ENCODE data around the gene RBM6. TPM values are rescaled to one million over a fixed set of nuclear protein-coding genes. Genes with fewer than 3 reads are reported as not detected.

The RBM6 gene
- total and polyA plus RNA-seq, 2 donors (not counting 1 experiment from before 2014, with no cell fraction given): 40.1 to 46.1 TPM

GRCh38 chr3:49968346-49968745, 28.4 kb downstream of the RBM6 start:
- Histone ChIP-seq H3K4me2 (ENCODE audit: extremely low read depth, insufficient read depth, low read length) (no peak overlapping the region), H3K9ac (ENCODE audit: insufficient read depth, low read length) (no peak overlapping the region), H3K79me2 (ENCODE audit: control insufficient read depth, insufficient read depth, low read length) (peaks cover 19% of the 10 kb centered on the region), H3K4me1 (ENCODE audit: control insufficient read depth, extremely low read depth, insufficient read depth, low read length) (peaks cover 10% of the 10 kb centered on the region), H3K27ac (ENCODE audit: insufficient read depth, low read length) (no peak overlapping the region), H3K27me3 (ENCODE audit: control insufficient read depth, insufficient read depth, low read length) (no peaks in the 10 kb centered on the region), H3K4me3 (replicated peaks in 1 of 4; ENCODE audit: control extremely low read depth in 1 of 4, insufficient read depth in 1 of 4, low read depth in 3 of 4, low read length in 4 of 4) (no peak overlapping the region), H3K9me3 (ENCODE audit: control insufficient read depth, insufficient read depth, low read depth, low read length) (no peaks in the 10 kb centered on the region), H3K36me3 (ENCODE audit: control insufficient read depth, insufficient read depth, low read length) (peaks cover 1% of the 10 kb centered on the region), H2AFZ (ENCODE audit: low read length) (no peak overlapping the region), H4K20me1 (ENCODE audit: control insufficient read depth, extremely low read depth, insufficient read depth, low read length) (no peaks in the 10 kb centered on the region)
- TF ChIP-seq CTCF (conservative IDR thresholded peaks at IDR 0.05 in 1 of 2, IDR thresholded peaks at IDR 0.05 in 1 of 2; ENCODE audit: low read depth in 1 of 2, low read length in 2 of 2) (no peak), EZH2 (IDR thresholded peaks at IDR 0.05; ENCODE audit: low read length, missing control alignments) (no peak)
- DNase-seq (ENCODE audit: low read depth in 2 of 2): no peak

- no peak overlapping the region for H3K27ac ChIP-seq (ENCODE audit: insufficient read depth, low read length)
- peaks cover 2% of the 10 kb centered on the region for H3K4me1 ChIP-seq (ENCODE audit: control insufficient read depth, extremely low read depth, insufficient read depth, low read length)
- TF ChIP-seq EZH2 (IDR thresholded peaks at IDR 0.05; ENCODE audit: low read length, missing control alignments): no peak
- TF ChIP-seq CTCF (conservative IDR thresholded peaks at IDR 0.05 in 1 of 2, IDR thresholded peaks at IDR 0.05 in 1 of 2; ENCODE audit: low read depth in 1 of 2, low read length in 2 of 2): no peak
- H3K36me3 ChIP-seq (ENCODE audit: control insufficient read depth, insufficient read depth, low read length): peaks cover 1% of the 10 kb centered on the region
- no peak for DNase-seq (ENCODE audit: low read depth in 2 of 2)
- H3K27me3 ChIP-seq (ENCODE audit: control insufficient read depth, insufficient read depth, low read length): no peaks in the 10 kb centered on the region
- H3K79me2 ChIP-seq (ENCODE audit: control insufficient read depth, insufficient read depth, low read length): peaks cover 11% of the 10 kb centered on the region
- H3K4me3 ChIP-seq (replicated peaks in 1 of 4; ENCODE audit: control extremely low read depth in 1 of 4, insufficient read depth in 1 of 4, low read depth in 3 of 4, low read length in 4 of 4): no peak overlapping the region
- H3K4me2 ChIP-seq (ENCODE audit: extremely low read depth, insufficient read depth, low read length): no peak overlapping the region
- no peaks in the 10 kb centered on the region for H4K20me1 ChIP-seq (ENCODE audit: control insufficient read depth, extremely low read depth, insufficient read depth, low read length)
- no peak overlapping the region for H3K9ac ChIP-seq (ENCODE audit: insufficient read depth, low read length)
- no peak overlapping the region for H2AFZ ChIP-seq (ENCODE audit: low read length)
- no peaks in the 10 kb centered on the region for H3K9me3 ChIP-seq (ENCODE audit: control insufficient read depth, insufficient read depth, low read depth, low read length)
These were observed 32.7 kb downstream of the RBM6 start for GRCh38 chr3:49972656-49973055.

GRCh38 chr3:49976942-49977341, 37.0 kb downstream of the RBM6 start:
- no peaks in the 10 kb centered on the region for H3K27me3 ChIP-seq (ENCODE audit: control insufficient read depth, insufficient read depth, low read length)
- H3K9me3 ChIP-seq (ENCODE audit: control insufficient read depth, insufficient read depth, low read depth, low read length): no peaks in the 10 kb centered on the region
- no peak overlapping the region for H3K27ac ChIP-seq (ENCODE audit: insufficient read depth, low read length)
- peaks cover 2% of the 10 kb centered on the region for H3K4me1 ChIP-seq (ENCODE audit: control insufficient read depth, extremely low read depth, insufficient read depth, low read length)
- H3K9ac ChIP-seq (ENCODE audit: insufficient read depth, low read length): no peak overlapping the region
- no peak overlapping the region for H2AFZ ChIP-seq (ENCODE audit: low read length)
- no peak overlapping the region for H3K4me3 ChIP-seq (replicated peaks in 1 of 4; ENCODE audit: control extremely low read depth in 1 of 4, insufficient read depth in 1 of 4, low read depth in 3 of 4, low read length in 4 of 4)
- H3K79me2 ChIP-seq (ENCODE audit: control insufficient read depth, insufficient read depth, low read length): no peaks in the 10 kb centered on the region
- no peak overlapping the region for H3K4me2 ChIP-seq (ENCODE audit: extremely low read depth, insufficient read depth, low read length)
- no peak for TF ChIP-seq EZH2 (IDR thresholded peaks at IDR 0.05; ENCODE audit: low read length, missing control alignments)
- no peak for TF ChIP-seq CTCF (conservative IDR thresholded peaks at IDR 0.05 in 1 of 2, IDR thresholded peaks at IDR 0.05 in 1 of 2; ENCODE audit: low read depth in 1 of 2, low read length in 2 of 2)
- no peaks in the 10 kb centered on the region for H4K20me1 ChIP-seq (ENCODE audit: control insufficient read depth, extremely low read depth, insufficient read depth, low read length)
- peaks cover 1% of the 10 kb centered on the region for H3K36me3 ChIP-seq (ENCODE audit: control insufficient read depth, insufficient read depth, low read length)
- no peak for DNase-seq (ENCODE audit: low read depth in 2 of 2)

Measured in fibroblast of lung (primary cell).